HepG2 (cell line): Measurements from ENCODE around the gene FKTN. TPM values are rescaled to one million over a fixed set of nuclear protein-coding genes. Genes with fewer than 3 reads are reported as not detected.
A peak's percentile ranks its signal among the peaks of the same experiment; 100 is the strongest.

Source experiments
- ATAC-seq: fragments of 200-7000 bp; cut with Tn5 transposase; 3 replicates; pipeline ENCODE4 v1.9.1; 2020; ENCODE audit warnings: mild to moderate bottlenecking, moderate library complexity
- BruUV-seq: library from RNA; stranded (reverse); fragments of 400-500 nt; replicated peaks from 2 replicates; lab custom pipeline; 2021; lab: Mats Ljungman, UMichigan
- CTCF ChIA-PET: fragments of 300-600 bp; formaldehyde crosslinking; extraction: SDS; loops from one replicate; lab custom pipeline; 2021; ENCODE audit warnings: low total read pairs, inconsistent platforms, low intra/inter-chr PET ratio; lab: Yijun Ruan, JAX
- POLR2A ChIA-PET: fragments of 350-600 bp; sonication (Branson Sonifier 250); formaldehyde crosslinking; loops from one replicate; lab custom pipeline; 2020; ENCODE audit warnings: antibody characterized with exemption, inconsistent platforms; lab: Yijun Ruan, JAX
- DNase-seq: peaks from one replicate; pipeline ENCODE4 v3.0.0-alpha.2; 2015; ENCODE audit warnings: low spot score
- FAIRE-seq: peaks from 3 replicates; lab custom pipeline; 2011; peaks lifted over from hg19 to GRCh38; lab: Jason Lieb, UNC
- H2AFZ ChIP-seq: one replicate; pipeline ENCODE4 v1.6.1; 2011; ENCODE audit warnings: low read length, inconsistent platforms
- H3K27ac ChIP-seq: fragments of 300-600 bp; 3 replicates; pipeline ENCODE4 v1.8.0; 2011; ENCODE audit warnings: mixed run types, mild to moderate bottlenecking, mixed read lengths, low read length, inconsistent platforms; ENCODE audit not compliant: insufficient read depth; ENCODE audit errors: extremely low read length
- H3K27me3 ChIP-seq, 2 experiments: fragments of 200-600 bp in 1 of 2; 2 replicates in 1 of 2; 3 replicates in 1 of 2; pipeline versions ENCODE4 v1.6.0 to v1.8.0; 2011; ENCODE audit warnings: low read length in 2 of 2, mild to moderate bottlenecking in 2 of 2, moderate library complexity in 2 of 2, inconsistent platforms in 1 of 2; ENCODE audit not compliant: insufficient read depth in 2 of 2, control insufficient read depth in 1 of 2
- H3K36me3 ChIP-seq, 2 experiments: fragments of 200-600 bp in 1 of 2; replicated peaks in 1 of 2; 2 replicates in 1 of 2; 3 replicates in 1 of 2; pipeline versions ENCODE4 v1.5.1 to v1.8.0; 2011; ENCODE audit warnings: low read length in 2 of 2, inconsistent platforms in 1 of 2; ENCODE audit not compliant: insufficient read depth in 2 of 2, control insufficient read depth in 1 of 2
- H3K4me1 ChIP-seq: 2 replicates; pipeline ENCODE4 v1.5.1; 2012; ENCODE audit warnings: low read length, inconsistent platforms; ENCODE audit not compliant: insufficient read depth
- H3K4me2 ChIP-seq: 2 replicates; pipeline ENCODE4 v1.6.0; 2011; ENCODE audit warnings: low read depth, low read length, inconsistent platforms
- H3K4me3 ChIP-seq, 3 experiments: fragments of 200-600 bp in 1 of 3; sonication (generic), shearing (Covaris generic) in 1 of 3; replicated peaks in 1 of 3; 2 replicates each; pipeline ENCODE4 v1.5.1; 2011 to 2016; ENCODE audit warnings: low read length in 3 of 3, inconsistent platforms in 2 of 3, low read depth in 2 of 3, mild to moderate bottlenecking in 2 of 3, control low read depth in 1 of 3, mixed read lengths in 1 of 3; ENCODE audit not compliant: insufficient read depth in 1 of 3
- H3K79me2 ChIP-seq: one replicate; pipeline ENCODE4 v1.6.1; 2011; ENCODE audit warnings: low read length, inconsistent platforms; ENCODE audit not compliant: insufficient read depth
- H3K9ac ChIP-seq: 2 replicates; pipeline ENCODE4 v1.6.0; 2011; ENCODE audit warnings: mild to moderate bottlenecking, low read depth, low read length, inconsistent platforms; ENCODE audit not compliant: insufficient read depth
- H3K9me3 ChIP-seq: 2 replicates; pipeline ENCODE4 v1.5.1; 2012; ENCODE audit warnings: mild to moderate bottlenecking, low read length
- H4K20me1 ChIP-seq: 2 replicates; pipeline ENCODE4 v1.6.0; 2011; ENCODE audit warnings: inconsistent platforms, mild to moderate bottlenecking, low read length, moderate library complexity; ENCODE audit not compliant: insufficient read depth
- AHDC1 ChIP-seq: sonication (generic); formaldehyde crosslinking; IDR thresholded peaks from 2 replicates; pipeline ENCODE4 v1.5.1; 2020; ENCODE audit warnings: mild to moderate bottlenecking, missing genetic modification reagents, borderline replicate concordance
- GATA4 ChIP-seq: sonication (generic); IDR thresholded peaks from 2 replicates; pipeline ENCODE4 v1.6.1; 2016; ENCODE audit warnings: antibody characterized with exemption, low read depth, borderline replicate concordance
- GLMP ChIP-seq: sonication (generic); formaldehyde crosslinking; IDR thresholded peaks from 2 replicates; pipeline ENCODE4 v1.9.0; 2021; ENCODE audit warnings: missing genetic modification reagents, mild to moderate bottlenecking, borderline replicate concordance
- KDM3A ChIP-seq: IDR thresholded peaks from 2 replicates; pipeline ENCODE4 v1.6.1; 2018; ENCODE audit warnings: low read depth, missing compliant biosample characterization
- MXD1 ChIP-seq: sonication (generic); formaldehyde crosslinking; IDR thresholded peaks from 2 replicates; pipeline ENCODE4 v1.4.0; 2020; ENCODE audit warnings: mild to moderate bottlenecking, missing genetic modification reagents
- SOX13 ChIP-seq, 3 experiments: fragments of 450-650 bp in 1 of 3; sonication (generic) in 1 of 3; formaldehyde crosslinking in 1 of 3; IDR thresholded peaks in 2 of 3; conservative IDR thresholded peaks in 1 of 3; 2 replicates each; pipeline versions ENCODE4 v1.5.0 to v1.6.1; 2016 to 2020; ENCODE audit warnings: antibody characterized with exemption in 1 of 3, mild to moderate bottlenecking in 1 of 3, missing compliant biosample characterization in 1 of 3, missing genetic modification reagents in 1 of 3, moderate library complexity in 1 of 3
- ZNF383 ChIP-seq: sonication (generic); formaldehyde crosslinking; IDR thresholded peaks from 2 replicates; pipeline ENCODE4 v1.4.0; 2020; ENCODE audit warnings: missing genetic modification reagents, mild to moderate bottlenecking, borderline replicate concordance
- WGBS: methylation state at CpG from one replicate; pipeline ENCODE4 v1.1.6; 2017; ENCODE audit warnings: low lambda C conversion rate; 5-methylcytosine and 5-hydroxymethylcytosine counted together
- in situ Hi-C: cut with HindIII; loops from 2 replicates; pipeline ENCODE4 v1.10.0; 2017; ENCODE audit warnings: low pct_unique_long_range_greater_than_20kb; ENCODE audit not compliant: extremely low pct_ligation_motif_present
- intact Hi-C: fragments of 100-400 bp; cut with micrococcal nuclease; formaldehyde crosslinking; loops from one replicate; pipeline ENCODE4 v1.10.0; 2022; ENCODE audit not compliant: unreplicated experiment
- polyA plus RNA-seq, 8 experiments: library from polyadenylated mRNA; depleted of rRNA in 3 of 8; stranded (reverse) in 7 of 8; unstranded in 1 of 8; fragments of >200 nt; fragmentation: Illumina TruSeq in 4 of 8; extraction: Trizol in 4 of 8; gene quantifications; 2 replicates each; pipeline versions ENCODE4 v1.2.1 to v1.2.3, GENCODE V29; 2011 to 2016; ENCODE audit warnings: low read depth in 4 of 8, missing spikeins in 1 of 8, mixed read lengths in 1 of 8; ENCODE audit not compliant: insufficient read depth in 1 of 8
- total RNA-seq, 5 experiments: library from RNA; depleted of rRNA; stranded (reverse); fragments of >200 nt; fragmentation: Illumina TruSeq; extraction: Trizol; gene quantifications; 2 replicates each; pipeline ENCODE4 v1.2.3, GENCODE V29; 2016; ENCODE audit warnings: low read depth in 1 of 5

The FKTN gene
- total and polyA plus RNA-seq, 2 of the 13 experiments (the other 11 are each of a cell fraction or from before 2014, with no cell fraction given): 7.9 to 13.5 TPM

- Histone ChIP-seq H3K4me1 (peaks cover 32% of the 10 kb centered on the region), H3K4me2 (peak overlapping the region; percentile 65; the same call in 1 of the 2 replicates), H2AFZ (no peak overlapping the region), H3K9me3 (no peaks in the 10 kb centered on the region), H3K36me3 (no peaks in the 10 kb centered on the region), H3K79me2 (no peaks in the 10 kb centered on the region), H3K27me3 (no peaks in the 10 kb centered on the region; a peak in 1 of 5 replicates), H3K4me3 (no peak overlapping the region; a peak in 1 of 6 replicates), H3K27ac (no peak overlapping the region), H4K20me1 (no peaks in the 10 kb centered on the region), H3K9ac (no peak overlapping the region)
- in situ Hi-C loops: no loop called here
- intact Hi-C loops: loop anchor here (5.0 kb wide), 1 partner anchor 46 kb away; no protein-coding TSS in a partner anchor
- DNase-seq: no peak
- no peak for FAIRE-seq
- ChIA-PET POLR2A (interaction anchor here (1.4 kb wide), 1 partner anchor 16 kb away, joined by 6 read pairs; the partner anchor contains the start of gene TMEM38B), CTCF (no interaction called here)
- BruUV-seq: no TSS peak
- 6% methylated on average over 1 of the region's 1 CpG for whole genome bisulfite sequencing
- TF ChIP-seq GATA4 (no peak), GLMP (CRISPR knock-in tag) (no peak), KDM3A (CRISPR knock-in tag) (no peak), MXD1 (CRISPR knock-in tag) (no peak)
- ATAC-seq: no peak
Measured at GRCh38 chr9:105678781-105679180, 120.8 kb downstream of the FKTN start.

- WGBS: 0% methylated on average over 8 of the region's 8 CpGs
- ChIA-PET POLR2A (interaction anchor here (1.4 kb wide), 1 partner anchor 15 kb away, joined by 6 read pairs; the partner anchor contains the start of gene TMEM38B), CTCF (no interaction called here)
- in situ Hi-C loops (no loop called here), intact Hi-C loops (loop anchor here (5.0 kb wide), 1 partner anchor 47 kb away; no protein-coding TSS in a partner anchor)
- no TSS peak for BruUV-seq
- ATAC-seq (peak; percentile 90), DNase-seq (peak; percentile 89), FAIRE-seq (peak; percentile 56)
- H3K4me1 ChIP-seq: peaks cover 30% of the 10 kb centered on the region
- H3K9me3 ChIP-seq: no peaks in the 10 kb centered on the region
- no peaks in the 10 kb centered on the region; a peak in 1 of 5 replicates for H3K27me3 ChIP-seq
- H3K36me3 ChIP-seq: no peaks in the 10 kb centered on the region
- no peaks in the 10 kb centered on the region for H4K20me1 ChIP-seq
- H3K4me3 ChIP-seq: peak overlapping the region in 2 of 3 experiments; percentile 10 to 22; a peak in 3 of 6 replicates
- H3K27ac ChIP-seq: no peak overlapping the region
- peak overlapping the region; percentile 65 for H3K4me2 ChIP-seq
- H2AFZ ChIP-seq: no peak overlapping the region
- H3K79me2 ChIP-seq: no peaks in the 10 kb centered on the region
- H3K9ac ChIP-seq: no peak overlapping the region; the same call in 1 of the 2 replicates
- TF ChIP-seq ZNF383 (no peak), AHDC1 (CRISPR knock-in tag) (peak; percentile 33; the same call in 1 of the 2 replicates), SOX13 (IDR thresholded peaks at IDR 0.05) (no peak), SOX13 (CRISPR knock-in tag; conservative IDR thresholded peaks at IDR 0.05 in 1 of 2, IDR thresholded peaks at IDR 0.05 in 1 of 2) (peak in 1 of 2 experiments; percentile 87; a peak in 2 of 4 replicates)
Measured at GRCh38 chr9:105679257-105680022, 121.5 kb downstream of the FKTN start.
